Measurements from ENCODE around the gene BTBD1.

GRCh38 chr15:83100097-83100646 lies 33.1 kb upstream of the BTBD1 start:
- TF ChIP-seq CTCF (IDR thresholded peaks at IDR 0.05) (no peak), POLR2A (IDR thresholded peaks at IDR 0.05) (no peak), EP300 (IDR thresholded peaks at IDR 0.05) (no peak)
